Stimulated activated CD4-positive, alpha-beta T cell treated with anti-CD3 and anti-CD28 coated beads, TNF-alpha, amount 100 ng/mL, for 24 hours (primary cell): ENCODE results near the gene CTBS.

Source experiments
- DNase-seq, 3 experiments: peaks; one replicate each; pipeline ENCODE4 v3.0.0-alpha.2; 2020; ENCODE audit warnings: low read depth in 3 of 3

Gene CTBS

DNA sequence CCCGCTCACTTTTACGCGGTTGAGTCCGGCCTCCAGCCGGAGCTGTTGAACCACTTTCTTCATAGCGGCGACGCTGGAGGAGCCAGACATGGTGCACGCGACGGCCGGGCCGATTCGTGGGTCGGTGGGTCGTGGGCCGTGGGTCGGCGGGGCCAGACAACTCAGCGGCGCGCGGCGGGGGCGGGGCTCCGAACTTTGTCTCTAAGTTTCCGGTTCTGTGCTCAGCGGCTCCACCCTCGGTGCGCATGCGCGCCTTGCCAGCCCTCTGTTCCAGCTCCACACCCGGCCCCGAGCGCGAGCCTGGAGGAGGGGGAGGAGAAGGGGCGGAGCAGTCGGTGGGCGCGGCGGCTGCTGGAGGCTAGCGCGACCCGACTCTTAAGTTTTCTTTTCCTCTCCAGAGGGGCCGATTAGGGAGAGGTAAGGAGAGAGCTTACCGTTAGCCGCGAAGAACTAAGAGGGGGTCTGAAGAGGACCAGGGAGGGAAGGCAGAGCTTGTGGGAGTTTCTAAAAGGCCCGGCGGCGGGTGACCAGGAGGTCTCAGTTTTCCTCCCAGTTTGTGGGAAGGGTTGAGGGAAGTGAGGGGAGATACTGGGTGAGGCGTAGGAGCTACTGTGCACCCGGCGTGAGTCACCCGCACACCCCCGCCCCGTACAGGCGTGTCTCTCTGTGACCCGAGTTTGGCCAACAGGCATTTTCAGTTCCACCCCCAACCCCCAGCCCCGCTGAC, 68.1 kb downstream of the CTBS start, which contains the start of the genes GNG5 and SPATA1:
Gene GNG5 (minus strand): TSS at position 580 of the 727 bp plus-strand sequence. CDS start 490 bp downstream, at position 90.
Gene SPATA1 (plus strand): TSS at position 385 of the 727 bp plus-strand sequence. CDS start 9,974 bp downstream, outside the sequence.
- peak; percentile 94 to 97 (median 95) for DNase-seq

DNA sequence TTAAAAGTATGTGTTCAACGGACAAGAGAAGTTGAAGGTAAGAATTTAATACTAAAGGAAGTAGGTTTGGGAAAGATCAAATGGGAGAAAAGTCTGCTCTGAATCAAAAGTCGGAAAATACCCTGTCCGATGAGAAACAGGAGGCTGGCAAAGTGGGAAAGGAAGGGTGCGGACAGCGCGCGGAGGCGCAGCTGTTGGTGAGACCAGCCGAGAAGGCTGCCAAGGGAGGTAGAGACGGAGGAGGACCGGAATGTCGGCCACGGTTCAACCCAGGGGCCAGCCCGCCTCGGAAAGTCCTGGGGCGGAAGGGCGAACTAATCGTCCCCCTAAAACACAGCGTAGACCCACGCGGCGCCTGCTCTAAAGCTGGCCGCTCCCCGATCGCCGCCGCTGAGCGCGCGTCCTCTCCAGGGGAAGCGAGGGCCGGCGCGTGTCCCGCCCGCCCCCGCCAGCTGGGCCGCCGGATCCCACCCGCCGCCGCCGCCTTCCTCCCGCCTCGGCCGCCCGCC, 68.7 kb downstream of the CTBS start:
- no peak for DNase-seq

DNA sequence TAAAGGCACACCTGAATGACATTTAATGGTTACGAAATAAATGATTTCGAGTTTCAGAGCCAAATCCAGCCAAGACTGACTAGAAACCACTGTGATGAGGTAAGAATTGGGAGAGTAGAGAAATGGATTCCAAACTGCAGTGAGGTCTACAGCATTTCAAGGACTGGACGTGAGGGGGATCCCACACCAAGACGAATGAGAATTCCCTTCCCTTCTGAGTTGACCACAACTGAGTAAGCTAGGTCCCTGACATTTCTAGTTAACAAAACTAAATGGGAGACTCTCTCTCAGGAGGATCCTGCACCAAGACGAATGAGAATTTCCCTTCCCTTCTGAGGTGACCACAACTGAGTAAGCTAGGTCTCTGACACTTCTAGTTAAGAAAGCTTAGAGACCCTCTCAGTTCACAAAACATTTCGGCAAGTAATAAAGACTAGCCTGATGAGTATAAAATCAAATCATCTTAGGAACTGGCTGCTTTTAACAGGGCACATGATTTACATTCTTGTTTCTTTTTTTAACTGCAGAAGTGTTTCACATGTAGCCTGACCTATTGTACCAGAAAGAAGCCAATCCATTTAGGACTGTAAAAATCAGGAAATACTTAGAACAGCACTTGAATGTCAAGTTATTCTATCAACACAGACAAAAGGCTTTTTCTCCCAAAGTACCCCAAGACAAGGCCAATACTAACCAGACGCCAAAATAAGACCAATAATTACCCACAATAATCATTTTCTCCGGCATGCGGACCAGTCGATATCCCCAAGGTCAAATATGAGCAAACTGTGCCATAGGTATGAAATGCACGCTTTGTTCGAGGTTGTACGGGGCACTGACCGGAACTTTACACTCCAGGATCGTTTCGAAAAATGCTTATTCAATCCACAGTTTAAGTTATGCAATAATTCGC, 69.4 kb downstream of the CTBS start:
- no peak for DNase-seq

DNA sequence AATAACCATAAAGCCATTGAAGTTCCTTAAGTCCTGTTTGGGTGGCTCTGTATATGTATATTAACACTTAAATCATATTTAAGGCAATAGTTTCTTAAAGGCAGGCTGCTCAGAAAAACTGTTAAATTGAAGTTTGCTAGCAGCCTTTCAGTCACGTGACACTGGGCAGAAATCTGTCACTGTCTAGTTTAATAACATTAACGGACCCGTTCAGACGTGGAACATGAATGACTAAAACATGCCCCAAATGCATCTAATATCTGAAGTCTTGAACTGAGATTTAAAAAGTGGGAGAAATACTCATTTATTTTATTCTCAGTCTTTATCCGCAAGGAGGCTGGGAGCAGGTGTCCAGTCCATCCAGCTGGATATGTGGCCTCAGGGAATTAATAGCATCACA, 71.3 kb downstream of the CTBS start:
- DNase-seq, result no peak
